ENCODE data around the gene HRH1. TPM values are rescaled to one million over a fixed set of nuclear protein-coding genes. Genes with fewer than 3 reads are reported as not detected.

Gene HRH1
- total and polyA plus RNA-seq, 2 of the 13 experiments (the other 11 are each of a cell fraction or from before 2014, with no cell fraction given), result not detected

- no peak for DNase-seq (ENCODE audit: low spot score)
- BruUV-seq (replicated peaks), result no TSS peak
- POLR2A ChIA-PET, result no interaction called here
- Histone ChIP-seq H3K4me2 (ENCODE audit: low read depth, low read length) (no peak overlapping the region), H3K27ac (ENCODE audit: extremely low read length, insufficient read depth, low read length) (no peak overlapping the region), H3K4me3 (replicated peaks in 1 of 3; ENCODE audit: insufficient read depth in 1 of 3, low read depth in 2 of 3, low read length in 3 of 3) (no peak overlapping the region), H3K36me3 (replicated peaks in 1 of 2; ENCODE audit: control insufficient read depth in 1 of 2, insufficient read depth in 2 of 2, low read length in 2 of 2) (no peaks in the 10 kb centered on the region), H3K27me3 (ENCODE audit: control insufficient read depth in 1 of 2, insufficient read depth in 2 of 2, low read length in 2 of 2) (peaks cover 0 to 32% of the 10 kb centered on the region in 2 experiments; a peak in 2 of 5 replicates), H3K79me2 (ENCODE audit: insufficient read depth, low read length) (no peaks in the 10 kb centered on the region), H3K9me3 (ENCODE audit: low read length) (no peaks in the 10 kb centered on the region), H3K9ac (ENCODE audit: insufficient read depth, low read depth, low read length) (no peak overlapping the region), H3K4me1 (ENCODE audit: insufficient read depth, low read length) (no peaks in the 10 kb centered on the region), H4K20me1 (ENCODE audit: insufficient read depth, low read length) (no peaks in the 10 kb centered on the region), H2AFZ (ENCODE audit: low read length) (no peak overlapping the region)
- intact Hi-C loops (cut with micrococcal nuclease; ENCODE audit: unreplicated experiment), result no loop called here
- in situ Hi-C loops (cut with HindIII; ENCODE audit: extremely low pct_ligation_motif_present, low pct_unique_long_range_greater_than_20kb), result no loop called here
- no peak for ATAC-seq
- TF ChIP-seq LRRFIP1 (CRISPR knock-in tag; conservative IDR thresholded peaks at IDR 0.05), result no peak
- no peak for TF ChIP-seq ELF4 (CRISPR knock-in tag; IDR thresholded peaks at IDR 0.05; ENCODE audit: borderline replicate concordance)
- TF ChIP-seq SMARCC2 (IDR thresholded peaks at IDR 0.05), result no peak
- no peak for TF ChIP-seq POGK (CRISPR knock-in tag; conservative IDR thresholded peaks at IDR 0.05)
- no peak for TF ChIP-seq ZNF350 (CRISPR knock-in tag; IDR thresholded peaks at IDR 0.05; ENCODE audit: borderline replicate concordance, low read depth)
- TF ChIP-seq HDAC6 (IDR thresholded peaks at IDR 0.05; ENCODE audit: low read depth, low read length), result no peak
- TF ChIP-seq HIC2 (CRISPR knock-in tag; IDR thresholded peaks at IDR 0.05; ENCODE audit: low read depth), result no peak
- no peak for TF ChIP-seq ZNF724P (CRISPR knock-in tag; IDR thresholded peaks at IDR 0.05; ENCODE audit: borderline replicate concordance)
- TF ChIP-seq ATF5 (CRISPR knock-in tag; IDR thresholded peaks at IDR 0.05; ENCODE audit: low read depth), result no peak
- TF ChIP-seq ZNF878 (CRISPR knock-in tag; IDR thresholded peaks at IDR 0.05), result no peak
- TF ChIP-seq ZSCAN9 (CRISPR knock-in tag; IDR thresholded peaks at IDR 0.05; ENCODE audit: borderline replicate concordance), result no peak
- no peak for FAIRE-seq
- WGBS (ENCODE audit: low lambda C conversion rate), result 0% methylated on average over 4 of the region's 4 CpGs
- CTCF ChIA-PET (ENCODE audit: low intra/inter-chr PET ratio, low total read pairs), result no interaction called here
Measured at GRCh38 chr3:11132861-11133260, 21.4 kb upstream of the HRH1 start.
